Left forelimb (tissue), 1 donor: ENCODE results near the gene POLR3B.
"Not testable (repeated sequence)": the region's sequence is repeated elsewhere in the genome, so short reads cannot be mapped to it uniquely, and the experiment has no call there.

Experiments used
- DNase-seq: peaks from one replicate; pipeline ENCODE4 v3.0.0-alpha.2; 2018; ENCODE audit warnings: low spot score

The POLR3B gene

GRCh38 chr12:106461730-106462129 lies 104.2 kb downstream of the POLR3B start:
- no peak for DNase-seq

GRCh38 chr12:106465605-106466004 lies 108.1 kb downstream of the POLR3B start:
- DNase-seq: not testable (repeated sequence)

GRCh38 chr12:106475662-106476061 lies 118.1 kb downstream of the POLR3B start:
- not testable (repeated sequence) for DNase-seq

GRCh38 chr12:106477627-106478026 lies 120.1 kb downstream of the POLR3B start:
- not testable (repeated sequence) for DNase-seq

- DNase-seq: no peak
Observed at GRCh38 chr12:106480251-106480650, 122.7 kb downstream of the POLR3B start.

- DNase-seq: no peak
Observed at GRCh38 chr12:106481246-106481645, 123.7 kb downstream of the POLR3B start.

GRCh38 chr12:106487664-106488063 lies 130.1 kb downstream of the POLR3B start:
- DNase-seq: no peak

GRCh38 chr12:106488884-106489283 lies 131.3 kb downstream of the POLR3B start:
- no peak for DNase-seq

GRCh38 chr12:106490264-106490663 lies 132.7 kb downstream of the POLR3B start:
- DNase-seq: no peak

GRCh38 chr12:106492857-106493256 lies 135.3 kb downstream of the POLR3B start:
- no peak for DNase-seq

GRCh38 chr12:106493531-106493930 lies 136.0 kb downstream of the POLR3B start:
- no peak for DNase-seq

GRCh38 chr12:106495354-106495965 lies 137.9 kb downstream of the POLR3B start:
- no peak for DNase-seq

GRCh38 chr12:106498056-106498455 lies 140.5 kb downstream of the POLR3B start:
- DNase-seq: no peak

- DNase-seq: no peak
Observed at GRCh38 chr12:106499628-106500027, 142.1 kb downstream of the POLR3B start.

GRCh38 chr12:106506691-106507090 lies 149.1 kb downstream of the POLR3B start:
- DNase-seq: no peak

GRCh38 chr12:106508966-106509365 lies 151.4 kb downstream of the POLR3B start:
- DNase-seq: no peak

- DNase-seq: no peak
Observed at GRCh38 chr12:106511365-106511764, 153.8 kb downstream of the POLR3B start.

- DNase-seq: no peak
Observed at GRCh38 chr12:106517314-106517713, 159.8 kb downstream of the POLR3B start.

GRCh38 chr12:106519607-106520021 lies 162.1 kb downstream of the POLR3B start:
- no peak for DNase-seq

- DNase-seq: no peak
Observed at GRCh38 chr12:106521901-106522300, 164.4 kb downstream of the POLR3B start.

- DNase-seq: no peak
Observed at GRCh38 chr12:106522708-106523107, 165.2 kb downstream of the POLR3B start.

GRCh38 chr12:106527356-106527755 lies 169.8 kb downstream of the POLR3B start:
- DNase-seq: no peak

GRCh38 chr12:106541201-106541600 lies 183.7 kb downstream of the POLR3B start:
- no peak for DNase-seq

- no peak for DNase-seq
Observed at GRCh38 chr12:106551410-106551809, 193.9 kb downstream of the POLR3B start.
